Measurements from ENCODE around the gene EXOC6.

The EXOC6 gene

DNA sequence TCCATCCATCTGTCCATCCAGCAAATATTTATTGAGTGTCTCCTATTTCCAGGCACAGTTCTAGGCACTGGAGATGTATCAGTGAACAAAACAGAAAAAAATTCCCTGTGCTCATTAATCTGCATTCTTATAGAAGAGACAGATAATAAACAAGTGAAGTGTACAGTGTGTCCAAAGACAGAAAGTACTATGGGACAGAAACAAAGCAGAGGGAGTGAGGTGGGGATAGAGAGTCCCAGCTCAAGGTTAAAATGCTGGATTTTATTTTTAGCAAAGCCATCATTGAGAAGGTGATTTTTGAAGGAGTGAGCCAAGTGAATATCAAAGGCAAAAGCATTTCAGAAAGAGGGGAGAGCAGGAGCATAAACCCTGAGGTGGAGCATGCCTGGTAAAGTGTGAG lies 21.8 kb upstream of the EXOC6 start:
- no peak for DNase-seq (ENCODE audit: low spot score)
- TF ChIP-seq, protein P1, sequence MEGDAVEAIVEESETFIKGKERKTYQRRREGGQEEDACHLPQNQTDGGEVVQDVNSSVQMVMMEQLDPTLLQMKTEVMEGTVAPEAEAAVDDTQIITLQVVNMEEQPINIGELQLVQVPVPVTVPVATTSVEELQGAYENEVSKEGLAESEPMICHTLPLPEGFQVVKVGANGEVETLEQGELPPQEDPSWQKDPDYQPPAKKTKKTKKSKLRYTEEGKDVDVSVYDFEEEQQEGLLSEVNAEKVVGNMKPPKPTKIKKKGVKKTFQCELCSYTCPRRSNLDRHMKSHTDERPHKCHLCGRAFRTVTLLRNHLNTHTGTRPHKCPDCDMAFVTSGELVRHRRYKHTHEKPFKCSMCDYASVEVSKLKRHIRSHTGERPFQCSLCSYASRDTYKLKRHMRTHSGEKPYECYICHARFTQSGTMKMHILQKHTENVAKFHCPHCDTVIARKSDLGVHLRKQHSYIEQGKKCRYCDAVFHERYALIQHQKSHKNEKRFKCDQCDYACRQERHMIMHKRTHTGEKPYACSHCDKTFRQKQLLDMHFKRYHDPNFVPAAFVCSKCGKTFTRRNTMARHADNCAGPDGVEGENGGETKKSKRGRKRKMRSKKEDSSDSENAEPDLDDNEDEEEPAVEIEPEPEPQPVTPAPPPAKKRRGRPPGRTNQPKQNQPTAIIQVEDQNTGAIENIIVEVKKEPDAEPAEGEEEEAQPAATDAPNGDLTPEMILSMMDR (IDR thresholded peaks at IDR 0.05; ENCODE audit: extremely low read depth, missing control alignments) = no peak

- TF ChIP-seq, protein P1 (IDR thresholded peaks at IDR 0.05; ENCODE audit: extremely low read depth, missing control alignments) = no peak
- no peak for DNase-seq (ENCODE audit: low spot score)
These were observed 19.1 kb upstream of the EXOC6 start for GRCh38 chr10:92829042-92829785.

DNA sequence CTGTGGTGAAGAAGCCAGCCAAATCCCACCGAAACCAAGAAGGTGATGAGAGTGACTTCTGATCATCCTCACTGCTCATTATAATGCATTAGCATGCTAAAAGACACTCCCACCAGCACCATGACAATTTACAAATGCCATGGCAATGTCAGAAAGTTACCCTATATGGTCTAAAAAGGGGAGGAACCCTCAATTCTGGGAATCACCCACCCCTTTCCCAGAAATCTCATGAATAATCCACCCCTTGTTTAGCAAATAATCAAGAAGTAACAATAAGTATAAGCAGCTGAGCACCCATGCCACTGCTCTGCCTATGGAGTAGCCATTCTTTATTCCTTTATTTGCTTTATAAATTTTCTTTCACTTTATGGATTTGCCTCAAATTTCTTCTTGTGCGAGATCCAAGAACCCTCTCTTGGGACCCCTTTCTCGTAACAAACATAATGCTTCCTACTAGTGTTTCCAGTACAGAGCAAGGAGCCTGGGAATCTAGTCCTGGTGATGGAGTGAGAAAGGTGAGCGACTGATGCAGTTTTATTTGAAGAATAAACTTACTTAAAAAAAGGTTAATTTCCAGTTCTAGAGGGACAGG lies 18.4 kb upstream of the EXOC6 start:
- DNase-seq (ENCODE audit: low spot score) = no peak
- TF ChIP-seq, protein P1 (IDR thresholded peaks at IDR 0.05; ENCODE audit: extremely low read depth, missing control alignments) = no peak

GRCh38 chr10:92830478-92831389 lies 17.6 kb upstream of the EXOC6 start:
- TF ChIP-seq, protein P1 (IDR thresholded peaks at IDR 0.05; ENCODE audit: extremely low read depth, missing control alignments) = no peak
- DNase-seq (ENCODE audit: low spot score) = peak; percentile 39

- DNase-seq (ENCODE audit: low spot score) = no peak
- TF ChIP-seq, protein P1 (IDR thresholded peaks at IDR 0.05; ENCODE audit: extremely low read depth, missing control alignments) = no peak
These were observed 16.2 kb upstream of the EXOC6 start for GRCh38 chr10:92832121-92832520.

DNA sequence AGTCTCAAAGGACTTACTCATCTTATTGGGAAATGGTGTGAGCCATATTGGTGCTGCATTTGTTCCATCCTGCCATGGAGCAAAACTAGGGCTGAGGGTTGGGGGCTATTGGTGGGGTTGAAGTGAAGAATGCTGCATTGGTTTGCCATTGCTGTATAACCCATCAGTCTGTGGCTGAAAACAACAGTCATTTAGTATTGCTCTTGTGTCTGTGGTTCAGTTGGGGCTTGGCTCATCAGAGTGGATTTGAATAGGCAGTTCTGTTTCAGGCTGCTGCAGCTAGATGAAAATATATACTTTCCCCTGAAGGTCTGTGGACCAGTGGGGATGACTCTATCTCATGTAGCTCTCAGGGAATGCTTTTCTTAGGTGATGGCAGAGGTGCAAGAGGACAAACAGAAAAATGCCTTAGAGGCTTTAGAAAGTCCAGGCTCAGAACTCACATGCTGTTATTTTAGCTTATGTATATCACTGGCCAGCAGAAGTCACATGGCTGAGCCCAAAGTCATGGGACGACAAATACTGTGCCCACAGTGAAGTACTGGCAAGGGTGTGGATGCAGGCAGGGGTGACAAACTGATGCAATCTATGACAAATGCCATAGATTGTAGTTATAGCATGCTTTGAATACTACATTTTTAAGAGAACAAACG lies 15.2 kb upstream of the EXOC6 start:
- TF ChIP-seq, protein P1 (IDR thresholded peaks at IDR 0.05; ENCODE audit: extremely low read depth, missing control alignments) = no peak
- no peak for DNase-seq (ENCODE audit: low spot score)
